SK-N-SH treated with all-trans-retinoic acid at 6 μM for 48 hours (cell line): ENCODE results near the gene ITGBL1.

Experiments
- BACH2 ChIP-seq: fragments of 250-450 bp; sonication (Bioruptor Pico); IDR thresholded peaks from 2 replicates; pipeline ENCODE4 v1.9.0; 2021; ENCODE audit warnings: mild to moderate bottlenecking, borderline replicate concordance
- CSRNP3 ChIP-seq: fragments of 250-450 bp; sonication (Bioruptor Pico); IDR thresholded peaks from 2 replicates; pipeline ENCODE4 v1.5.1; 2021; ENCODE audit warnings: mild to moderate bottlenecking, moderate library complexity
- ESRRG ChIP-seq: fragments of 250-450 bp; sonication (Bioruptor Pico); IDR thresholded peaks from 2 replicates; pipeline ENCODE4 v1.6.1; 2021; ENCODE audit warnings: mild to moderate bottlenecking
- RARB ChIP-seq: fragments of 250-450 bp; sonication (Bioruptor Pico); IDR thresholded peaks from 2 replicates; pipeline ENCODE4 v1.8.0; 2021; ENCODE audit warnings: mild to moderate bottlenecking, moderate library complexity
- TCF4 ChIP-seq: fragments of 250-450 bp; sonication (Bioruptor Pico); IDR thresholded peaks from 2 replicates; pipeline ENCODE4 v1.8.0; 2021; ENCODE audit warnings: mild to moderate bottlenecking, moderate library complexity, borderline replicate concordance
- ZFP3 ChIP-seq: fragments of 250-450 bp; sonication (Bioruptor Pico); IDR thresholded peaks from 2 replicates; pipeline ENCODE4 v1.5.0; 2020; ENCODE audit warnings: mild to moderate bottlenecking, moderate library complexity
- ZFP30 ChIP-seq: fragments of 450-650 bp; formaldehyde crosslinking; IDR thresholded peaks from 2 replicates; pipeline ENCODE4 v1.5.0; 2022; ENCODE audit warnings: mild to moderate bottlenecking, moderate library complexity
- ZNF565 ChIP-seq: fragments of 450-650 bp; formaldehyde crosslinking; conservative IDR thresholded peaks from 2 replicates; pipeline ENCODE4 v1.5.0; 2020; ENCODE audit warnings: low read depth, mild to moderate bottlenecking, moderate library complexity
- TF ChIP-seq, protein P1 (sequence below): fragments of 250-450 bp; sonication (Bioruptor Pico); IDR thresholded peaks from 2 replicates; pipeline ENCODE4 v1.5.0; 2020; ENCODE audit warnings: mild to moderate bottlenecking, moderate library complexity

- TF ChIP-seq, protein P1, sequence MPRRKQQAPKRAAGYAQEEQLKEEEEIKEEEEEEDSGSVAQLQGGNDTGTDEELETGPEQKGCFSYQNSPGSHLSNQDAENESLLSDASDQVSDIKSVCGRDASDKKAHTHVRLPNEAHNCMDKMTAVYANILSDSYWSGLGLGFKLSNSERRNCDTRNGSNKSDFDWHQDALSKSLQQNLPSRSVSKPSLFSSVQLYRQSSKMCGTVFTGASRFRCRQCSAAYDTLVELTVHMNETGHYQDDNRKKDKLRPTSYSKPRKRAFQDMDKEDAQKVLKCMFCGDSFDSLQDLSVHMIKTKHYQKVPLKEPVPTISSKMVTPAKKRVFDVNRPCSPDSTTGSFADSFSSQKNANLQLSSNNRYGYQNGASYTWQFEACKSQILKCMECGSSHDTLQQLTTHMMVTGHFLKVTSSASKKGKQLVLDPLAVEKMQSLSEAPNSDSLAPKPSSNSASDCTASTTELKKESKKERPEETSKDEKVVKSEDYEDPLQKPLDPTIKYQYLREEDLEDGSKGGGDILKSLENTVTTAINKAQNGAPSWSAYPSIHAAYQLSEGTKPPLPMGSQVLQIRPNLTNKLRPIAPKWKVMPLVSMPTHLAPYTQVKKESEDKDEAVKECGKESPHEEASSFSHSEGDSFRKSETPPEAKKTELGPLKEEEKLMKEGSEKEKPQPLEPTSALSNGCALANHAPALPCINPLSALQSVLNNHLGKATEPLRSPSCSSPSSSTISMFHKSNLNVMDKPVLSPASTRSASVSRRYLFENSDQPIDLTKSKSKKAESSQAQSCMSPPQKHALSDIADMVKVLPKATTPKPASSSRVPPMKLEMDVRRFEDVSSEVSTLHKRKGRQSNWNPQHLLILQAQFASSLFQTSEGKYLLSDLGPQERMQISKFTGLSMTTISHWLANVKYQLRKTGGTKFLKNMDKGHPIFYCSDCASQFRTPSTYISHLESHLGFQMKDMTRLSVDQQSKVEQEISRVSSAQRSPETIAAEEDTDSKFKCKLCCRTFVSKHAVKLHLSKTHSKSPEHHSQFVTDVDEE (CRISPR knock-in tag), result no peak
- TF ChIP-seq ZFP3 (CRISPR knock-in tag), result no peak
- no peak for TF ChIP-seq BACH2 (CRISPR knock-in tag)
- no peak for TF ChIP-seq TCF4 (CRISPR knock-in tag)
- TF ChIP-seq RARB (CRISPR knock-in tag), result no peak
- TF ChIP-seq ZFP30, result no peak
- no peak for TF ChIP-seq CSRNP3
- TF ChIP-seq ZNF565 (CRISPR knock-in tag), result no peak
- no peak for TF ChIP-seq ESRRG (CRISPR knock-in tag)
Measured at GRCh38 chr13:101728021-101728420, 275.5 kb downstream of the ITGBL1 start.
